ENCODE data around the gene ZHX3.

DNA sequence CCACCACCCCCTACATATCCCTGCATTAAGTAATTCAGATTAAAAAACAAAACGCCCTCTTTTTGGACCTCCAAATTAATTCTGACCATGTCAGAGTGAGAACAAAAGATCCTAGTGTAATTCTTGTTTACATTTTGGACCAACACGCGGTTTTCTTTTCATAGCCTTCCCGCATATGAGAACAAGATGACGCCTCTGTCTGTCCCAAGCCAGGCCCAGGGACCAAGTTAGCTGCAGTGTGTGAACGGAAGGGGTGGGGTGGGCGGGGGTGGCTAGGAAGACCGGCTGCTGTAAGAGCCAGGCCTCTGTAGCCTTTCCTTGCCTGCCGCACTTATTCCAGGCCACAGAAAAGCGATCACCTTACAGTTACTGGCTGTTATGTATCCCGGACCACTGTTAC, 112.2 kb downstream of the ZHX3 start:
- no peak for TF ChIP-seq CTCF (conservative IDR thresholded peaks at IDR 0.05 in 1 of 2, IDR thresholded peaks at IDR 0.05 in 1 of 2; ENCODE audit: low read depth in 1 of 2, low read length in 2 of 2)
- TF ChIP-seq EZH2 (IDR thresholded peaks at IDR 0.05; ENCODE audit: low read length, missing control alignments) = no peak
